NCI-H187 (cell line): ENCODE results near the gene UBE2Q1.

Source experiments
- DNase-seq, 2 experiments: peaks; one replicate each; lab custom pipeline; 2025; lab: John Stamatoyannopoulos, UW

The UBE2Q1 gene

GRCh38 chr1:154557939-154558719 lies at the start of gene UBE2Q1:
UBE2Q1 (minus strand) TSS chr1:154558662; CDS start chr1:154558553, 109 bp downstream.
- DNase-seq: no peak

GRCh38 chr1:154607609-154608396 lies 49.3 kb upstream of the UBE2Q1 start, which contains the start of gene ADAR:
ADAR (minus strand) TSS chr1:154608186; CDS start chr1:154608006, 180 bp downstream.
- peak; percentile 77 to 83 for DNase-seq

- peak in 1 of 2 experiments; percentile 76 for DNase-seq
These were observed 48.7 kb upstream of the UBE2Q1 start for GRCh38 chr1:154607106-154607608.

GRCh38 chr1:154605534-154605933 lies 47.1 kb upstream of the UBE2Q1 start:
- no peak for DNase-seq

GRCh38 chr1:154603317-154603716 lies 44.9 kb upstream of the UBE2Q1 start:
- DNase-seq: no peak

GRCh38 chr1:154599658-154600057 lies 41.2 kb upstream of the UBE2Q1 start:
- DNase-seq: no peak

- no peak for DNase-seq
These were observed 40.6 kb upstream of the UBE2Q1 start for GRCh38 chr1:154598871-154599635.

GRCh38 chr1:154595621-154596020 lies 37.2 kb upstream of the UBE2Q1 start:
- no peak for DNase-seq

GRCh38 chr1:154594811-154595210 lies 36.3 kb upstream of the UBE2Q1 start:
- no peak for DNase-seq

- DNase-seq: no peak
These were observed 34.9 kb upstream of the UBE2Q1 start for GRCh38 chr1:154593390-154593789.

GRCh38 chr1:154591206-154591605 lies 32.7 kb upstream of the UBE2Q1 start:
- no peak for DNase-seq

GRCh38 chr1:154590756-154591155 lies 32.3 kb upstream of the UBE2Q1 start:
- DNase-seq: no peak

- DNase-seq: no peak
These were observed 31.3 kb upstream of the UBE2Q1 start for GRCh38 chr1:154589780-154590179.

GRCh38 chr1:154586641-154587040 lies 28.2 kb upstream of the UBE2Q1 start:
- no peak for DNase-seq

GRCh38 chr1:154586231-154586630 lies 27.8 kb upstream of the UBE2Q1 start:
- no peak for DNase-seq

- DNase-seq: no peak
These were observed 26.0 kb upstream of the UBE2Q1 start for GRCh38 chr1:154584267-154584994.

- DNase-seq: no peak
These were observed 25.3 kb upstream of the UBE2Q1 start for GRCh38 chr1:154583773-154584172.

GRCh38 chr1:154582885-154583284 lies 24.4 kb upstream of the UBE2Q1 start:
- no peak for DNase-seq

GRCh38 chr1:154581766-154582165 lies 23.3 kb upstream of the UBE2Q1 start:
- DNase-seq: no peak

- no peak for DNase-seq
These were observed 20.9 kb upstream of the UBE2Q1 start for GRCh38 chr1:154579374-154579773.

GRCh38 chr1:154578058-154578418 lies 19.6 kb upstream of the UBE2Q1 start:
- no peak for DNase-seq
